GM21619 (cell line): ENCODE results near the gene OR4D5.

Experiments used
- ATAC-seq: cut with Tn5 transposase; IDR thresholded peaks from one replicate; pipeline ENCODE4 v1.9.1; 2021; ENCODE audit not compliant: unreplicated experiment

The OR4D5 gene

GRCh38 chr11:123939317-123939716, at the start of gene OR4D5:
Gene OR4D5 (plus strand): TSS chr11:123939617. CDS start chr11:123939617, 0 bp downstream.
- no peak for ATAC-seq

- no peak for ATAC-seq
These were observed 47.4 kb upstream of the OR4D5 start for GRCh38 chr11:123892031-123892430.

- no peak for ATAC-seq
These were observed 39.6 kb upstream of the OR4D5 start for GRCh38 chr11:123899792-123900191.

- no peak for ATAC-seq
These were observed 37.5 kb upstream of the OR4D5 start, which contains the start of gene OR8D4 for GRCh38 chr11:123901867-123902266. Gene OR8D4 (plus strand): TSS chr11:123902167. CDS start chr11:123906432, 4,265 bp downstream.

DNA sequence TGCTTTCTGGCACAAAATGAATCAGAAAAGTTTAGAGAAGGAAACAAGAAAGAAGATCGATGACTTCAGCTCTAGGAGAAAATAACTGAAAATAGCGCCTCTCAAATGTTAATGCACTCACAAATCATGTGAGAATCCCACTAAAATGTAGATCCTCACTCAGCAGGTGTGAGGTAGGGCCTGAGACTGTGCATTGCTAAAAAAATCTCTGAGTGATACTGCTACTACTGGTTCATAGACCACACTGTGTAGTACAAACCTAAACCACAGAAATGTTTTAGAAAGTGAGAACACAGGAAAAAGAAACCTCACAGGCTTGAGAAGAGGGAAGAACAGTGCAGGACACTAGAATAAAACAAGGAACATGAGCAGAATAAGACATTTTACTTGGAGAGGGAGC, 35.5 kb upstream of the OR4D5 start:
- peak; percentile 79 for ATAC-seq

DNA sequence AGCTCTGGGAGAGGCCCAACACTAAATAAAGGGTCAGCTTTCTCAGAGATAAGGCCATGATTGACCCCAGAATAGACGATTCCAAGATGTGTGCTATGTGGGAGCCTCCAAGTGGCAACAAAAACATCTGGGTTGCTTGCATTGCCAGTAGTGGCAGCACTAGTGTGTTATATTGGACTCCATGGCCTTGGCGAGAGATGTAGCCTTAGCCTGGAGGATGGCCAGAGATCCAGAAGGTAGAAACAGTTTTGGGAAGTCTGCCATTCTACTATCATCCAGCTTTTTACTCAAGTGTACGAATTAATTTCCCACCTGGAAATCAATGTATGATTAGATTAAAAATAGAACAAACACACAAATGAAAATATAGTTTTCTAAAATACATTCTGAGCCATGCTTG, 34.5 kb upstream of the OR4D5 start:
- ATAC-seq: no peak

GRCh38 chr11:123905826-123906225, 33.6 kb upstream of the OR4D5 start:
- ATAC-seq: no peak

- ATAC-seq: no peak
These were observed 18.5 kb upstream of the OR4D5 start for GRCh38 chr11:123920943-123921342.

DNA sequence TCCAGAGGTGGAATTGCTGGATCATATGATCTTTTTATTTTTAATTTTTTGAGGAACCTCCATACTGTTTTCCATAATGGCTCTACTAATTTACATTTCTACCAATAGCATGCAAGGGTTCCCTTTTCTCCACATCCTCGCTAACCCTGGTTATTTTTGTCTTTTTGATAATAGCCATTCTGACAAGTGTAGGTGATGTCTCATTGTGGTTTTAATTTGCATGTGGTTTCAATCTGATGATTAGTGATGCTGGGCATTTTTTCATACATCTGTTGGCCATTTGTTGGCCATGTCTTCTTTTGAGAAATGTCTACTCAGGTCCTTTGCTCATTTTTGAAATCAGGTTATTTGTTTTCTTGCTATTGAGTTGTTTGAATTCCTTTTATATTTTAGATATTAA, 15.4 kb upstream of the OR4D5 start:
- no peak for ATAC-seq

GRCh38 chr11:123942413-123942812, 3.0 kb downstream of the OR4D5 start:
- ATAC-seq: no peak

DNA sequence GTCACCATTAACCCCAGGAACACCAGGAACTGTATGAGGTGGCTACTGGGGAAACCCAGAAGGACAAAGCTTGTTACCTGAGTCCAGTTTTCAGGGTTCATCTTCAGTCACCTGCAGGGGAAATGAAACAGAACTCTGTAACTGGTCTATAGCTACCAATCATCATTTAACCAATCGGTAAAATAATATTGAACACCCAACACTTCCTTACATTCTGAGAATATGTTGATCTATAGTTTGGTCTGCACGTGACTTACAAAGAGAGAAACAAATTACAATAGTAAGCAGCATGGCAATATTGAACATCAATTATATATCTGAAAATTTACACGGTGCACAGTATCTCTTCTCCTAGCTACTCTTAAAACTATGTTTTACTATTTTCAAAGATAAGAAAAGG, 4.3 kb downstream of the OR4D5 start, which contains the start of gene OR6T1:
Gene OR6T1, minus strand, starts transcription at position 101 of the 400 bp plus-strand sequence. Its CDS starts 0 bp downstream, at position 101.
- no peak for ATAC-seq

DNA sequence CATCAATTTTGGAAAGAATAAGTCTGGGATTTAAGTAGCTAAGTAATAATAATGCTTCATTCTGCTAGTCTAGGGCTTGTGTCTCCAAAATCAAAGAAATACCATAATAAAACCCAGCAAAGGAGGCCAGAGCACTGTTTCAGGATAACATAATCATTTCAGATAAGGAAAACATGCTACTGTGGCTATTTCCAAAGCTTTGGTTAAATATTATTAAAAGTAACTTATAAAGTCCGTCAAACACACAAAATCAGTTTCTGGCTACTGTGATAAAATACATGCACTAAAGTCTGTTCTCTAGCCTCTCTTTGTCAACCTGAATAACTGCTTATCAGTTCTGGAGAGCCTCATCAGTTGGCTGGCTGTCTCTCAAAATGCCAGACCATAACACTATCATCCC, 5.7 kb downstream of the OR4D5 start:
- ATAC-seq: no peak

DNA sequence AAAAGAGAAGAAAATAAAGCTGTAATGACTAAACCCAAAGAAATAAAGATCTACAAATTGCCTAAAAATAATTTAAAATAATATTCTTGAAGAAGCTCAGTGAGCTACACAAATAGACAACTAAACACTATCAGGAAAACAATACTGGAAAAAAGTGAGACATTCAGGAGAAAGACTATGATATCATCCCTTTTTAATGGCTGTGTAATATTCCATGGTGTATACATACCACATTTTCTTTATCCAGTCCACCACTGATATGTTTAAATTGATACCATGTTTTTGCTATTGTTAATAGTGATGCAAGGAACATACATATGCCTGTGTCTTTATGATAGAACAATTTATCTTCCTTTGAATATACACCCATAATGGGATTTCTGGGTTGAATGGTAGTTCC, 17.3 kb downstream of the OR4D5 start:
- ATAC-seq: no peak

DNA sequence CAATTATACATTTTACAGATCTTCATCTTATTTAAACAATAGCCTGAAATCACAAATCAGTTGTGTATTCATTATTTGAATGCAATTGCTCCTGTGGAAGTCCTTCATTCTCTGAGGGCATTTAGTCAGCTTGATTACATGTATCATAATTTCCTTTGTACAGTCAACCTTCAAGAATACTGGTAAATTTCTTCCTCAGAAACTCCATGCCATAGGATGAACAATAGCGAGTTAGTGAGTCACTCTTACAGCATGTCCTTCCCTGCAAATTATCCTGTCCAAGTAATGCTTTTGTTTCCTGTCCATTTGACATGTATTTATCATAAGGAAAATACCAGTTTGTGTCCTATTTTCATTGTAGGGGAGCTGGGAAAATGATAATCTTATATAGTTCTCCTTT, 34.4 kb downstream of the OR4D5 start:
- no peak for ATAC-seq

DNA sequence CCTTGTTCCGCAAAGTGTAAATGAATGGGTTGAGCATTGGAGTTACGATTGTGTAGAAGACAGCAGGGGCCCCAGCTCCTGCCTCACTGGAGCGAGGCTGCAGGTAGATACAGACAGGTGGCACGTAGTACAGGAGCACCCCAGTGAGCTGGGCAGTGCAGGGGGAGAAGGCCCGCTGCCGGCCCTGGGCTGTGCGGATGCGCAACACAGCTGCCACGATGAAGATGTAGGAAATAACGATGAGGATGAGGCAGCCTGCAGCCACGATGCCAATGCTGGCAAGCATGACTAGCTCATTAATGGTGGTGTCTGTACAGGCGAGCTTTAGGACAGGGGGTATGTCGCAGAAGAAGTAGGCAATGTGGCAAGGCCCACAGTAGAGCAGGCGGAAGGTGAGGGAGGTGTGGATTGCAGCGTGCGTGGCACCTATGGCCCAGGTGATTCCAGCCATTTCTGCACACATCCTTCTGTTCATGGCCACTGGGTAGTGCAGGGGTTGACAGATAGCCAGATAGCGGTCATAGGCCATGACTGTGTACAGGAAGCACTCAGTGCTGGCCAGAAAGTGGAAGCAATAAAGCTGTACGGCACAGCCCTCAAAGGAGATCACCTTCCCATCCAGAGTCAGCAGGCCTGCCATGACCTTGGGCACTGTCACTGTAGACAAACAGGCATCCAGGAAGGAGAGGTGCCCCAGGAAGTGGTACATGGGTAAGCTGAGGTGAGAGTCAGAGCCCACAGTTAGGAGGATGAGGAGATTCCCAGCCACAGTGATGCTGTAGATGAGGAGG, 37.5 kb downstream of the OR4D5 start:
- no peak for ATAC-seq

DNA sequence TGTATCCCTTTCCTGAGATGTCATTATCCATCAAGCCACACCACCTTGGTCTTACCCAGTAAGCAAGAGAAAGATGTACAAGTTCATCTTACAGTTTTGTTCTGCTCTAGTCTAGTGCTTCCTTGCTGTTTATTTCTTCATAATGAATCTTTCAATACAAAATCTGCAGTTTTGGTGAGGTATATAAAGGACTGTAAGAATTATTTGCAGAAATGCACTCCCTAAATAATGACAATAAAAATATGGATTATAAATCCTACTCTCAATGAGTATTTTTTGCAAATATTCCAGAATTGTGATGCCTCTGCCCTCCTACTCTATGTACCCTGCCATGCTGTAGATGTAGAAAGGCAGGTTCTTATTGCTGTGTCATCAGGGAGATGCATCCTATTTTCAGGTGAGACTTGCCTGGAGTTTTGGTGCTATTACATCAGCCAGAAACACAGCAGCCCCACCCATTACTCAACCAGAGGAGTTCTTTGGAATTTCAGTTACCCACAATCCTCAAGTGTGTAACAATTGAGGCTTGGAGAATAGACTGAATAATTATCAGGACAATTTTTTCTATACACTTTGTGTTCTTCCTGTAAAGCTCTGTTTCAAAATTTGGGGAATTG, 38.4 kb downstream of the OR4D5 start, which contains the start of gene OR10S1:
Gene OR10S1, minus strand, starts transcription at position 51 of the 617 bp plus-strand sequence. CDS start 117 bp downstream, outside the sequence.
- ATAC-seq: no peak

- ATAC-seq: no peak
These were observed 39.9 kb downstream of the OR4D5 start for GRCh38 chr11:123979311-123979710.
